ENCODE results near the gene DISP2.

Gene DISP2, protein sequence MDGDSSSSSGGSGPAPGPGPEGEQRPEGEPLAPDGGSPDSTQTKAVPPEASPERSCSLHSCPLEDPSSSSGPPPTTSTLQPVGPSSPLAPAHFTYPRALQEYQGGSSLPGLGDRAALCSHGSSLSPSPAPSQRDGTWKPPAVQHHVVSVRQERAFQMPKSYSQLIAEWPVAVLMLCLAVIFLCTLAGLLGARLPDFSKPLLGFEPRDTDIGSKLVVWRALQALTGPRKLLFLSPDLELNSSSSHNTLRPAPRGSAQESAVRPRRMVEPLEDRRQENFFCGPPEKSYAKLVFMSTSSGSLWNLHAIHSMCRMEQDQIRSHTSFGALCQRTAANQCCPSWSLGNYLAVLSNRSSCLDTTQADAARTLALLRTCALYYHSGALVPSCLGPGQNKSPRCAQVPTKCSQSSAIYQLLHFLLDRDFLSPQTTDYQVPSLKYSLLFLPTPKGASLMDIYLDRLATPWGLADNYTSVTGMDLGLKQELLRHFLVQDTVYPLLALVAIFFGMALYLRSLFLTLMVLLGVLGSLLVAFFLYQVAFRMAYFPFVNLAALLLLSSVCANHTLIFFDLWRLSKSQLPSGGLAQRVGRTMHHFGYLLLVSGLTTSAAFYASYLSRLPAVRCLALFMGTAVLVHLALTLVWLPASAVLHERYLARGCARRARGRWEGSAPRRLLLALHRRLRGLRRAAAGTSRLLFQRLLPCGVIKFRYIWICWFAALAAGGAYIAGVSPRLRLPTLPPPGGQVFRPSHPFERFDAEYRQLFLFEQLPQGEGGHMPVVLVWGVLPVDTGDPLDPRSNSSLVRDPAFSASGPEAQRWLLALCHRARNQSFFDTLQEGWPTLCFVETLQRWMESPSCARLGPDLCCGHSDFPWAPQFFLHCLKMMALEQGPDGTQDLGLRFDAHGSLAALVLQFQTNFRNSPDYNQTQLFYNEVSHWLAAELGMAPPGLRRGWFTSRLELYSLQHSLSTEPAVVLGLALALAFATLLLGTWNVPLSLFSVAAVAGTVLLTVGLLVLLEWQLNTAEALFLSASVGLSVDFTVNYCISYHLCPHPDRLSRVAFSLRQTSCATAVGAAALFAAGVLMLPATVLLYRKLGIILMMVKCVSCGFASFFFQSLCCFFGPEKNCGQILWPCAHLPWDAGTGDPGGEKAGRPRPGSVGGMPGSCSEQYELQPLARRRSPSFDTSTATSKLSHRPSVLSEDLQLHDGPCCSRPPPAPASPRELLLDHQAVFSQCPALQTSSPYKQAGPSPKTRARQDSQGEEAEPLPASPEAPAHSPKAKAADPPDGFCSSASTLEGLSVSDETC (N-terminal part only)

DNA sequence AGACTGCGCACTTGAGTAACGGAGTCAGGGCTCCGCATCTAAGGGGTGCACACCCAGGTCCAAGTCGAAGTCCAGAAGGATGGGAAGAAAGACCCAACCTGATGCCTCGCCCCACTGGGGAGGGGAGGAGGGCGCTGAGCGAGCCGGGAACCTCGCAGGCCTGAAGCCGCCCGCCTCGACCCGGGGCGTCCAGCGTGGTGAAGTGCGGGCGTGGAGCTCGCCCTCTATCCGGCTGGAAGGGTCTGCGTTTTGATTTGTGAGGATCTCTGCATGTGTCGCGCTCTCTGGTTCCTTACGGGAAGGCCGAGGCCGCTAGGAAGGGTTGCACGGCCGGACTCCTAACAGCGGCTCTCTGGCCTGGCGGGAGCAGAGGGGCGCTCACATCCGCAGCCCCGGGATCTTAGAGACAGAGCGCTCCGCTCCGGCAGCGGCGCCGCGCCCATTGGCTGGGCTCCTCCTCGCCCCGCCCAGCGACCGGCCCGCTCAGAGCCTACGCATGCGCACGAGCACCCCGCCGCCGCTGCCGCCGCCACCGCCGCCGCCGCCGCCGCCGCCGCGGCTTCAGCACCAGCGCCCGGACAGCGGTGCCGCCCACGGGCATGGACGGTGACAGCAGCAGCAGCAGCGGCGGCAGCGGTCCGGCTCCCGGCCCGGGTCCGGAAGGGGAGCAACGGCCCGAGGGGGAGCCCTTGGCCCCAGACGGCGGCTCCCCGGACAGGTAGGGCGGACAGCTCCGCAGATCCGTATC, at the start of gene DISP2:
Gene DISP2, plus strand, starts transcription at position 497 of the 748 bp plus-strand sequence. Its CDS starts 103 bp downstream, at position 600.
- peak; percentile 91 for DNase-seq

DNA sequence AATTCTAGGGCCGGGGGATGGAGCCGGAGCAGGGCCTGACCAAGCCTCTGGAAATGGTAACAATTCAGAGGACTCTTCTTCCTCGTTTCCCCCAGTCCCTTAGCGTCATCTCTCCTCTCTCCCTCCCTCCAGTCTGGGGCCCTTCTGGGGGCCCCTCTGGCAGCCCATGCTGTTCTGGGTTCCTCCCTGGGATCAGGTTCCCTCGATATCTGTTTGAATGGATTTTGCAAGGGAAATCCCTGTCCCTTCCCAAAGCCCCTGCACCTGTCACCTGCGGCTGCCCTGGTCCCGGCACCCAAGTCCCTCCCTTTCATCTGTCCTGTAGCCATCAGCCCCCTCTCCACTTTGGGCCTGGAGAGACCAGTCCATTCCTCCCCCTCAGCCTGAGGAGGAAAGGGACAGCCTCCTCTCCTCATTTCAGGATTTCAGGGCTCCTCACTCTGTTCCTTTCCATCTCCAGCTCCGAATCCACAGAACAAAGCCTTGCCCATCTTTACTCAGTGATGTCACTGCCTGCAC, 48.6 kb upstream of the DISP2 start:
- no peak for DNase-seq

- DNase-seq, result peak; percentile 69
These were observed 47.7 kb upstream of the DISP2 start for GRCh38 chr15:40310001-40310959.

DNA sequence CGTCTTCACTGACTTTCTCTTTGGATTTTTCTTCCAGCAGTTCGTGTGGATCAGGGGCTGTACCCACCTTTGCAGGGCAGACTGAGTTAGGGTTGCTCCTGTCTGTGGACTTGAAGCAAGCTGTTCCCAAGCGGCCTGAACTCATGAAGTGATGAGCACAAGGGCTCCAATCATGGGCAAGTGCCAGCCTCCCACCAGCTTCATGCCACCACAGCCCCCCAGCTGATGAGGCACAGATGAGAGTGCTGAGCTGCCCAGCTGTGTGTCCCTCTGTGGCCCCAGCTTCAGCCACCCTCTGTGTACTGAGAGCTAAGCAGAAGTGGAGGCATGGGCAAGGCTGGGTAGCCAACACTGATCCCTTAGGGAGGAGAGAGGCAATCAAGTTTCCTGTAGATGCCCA, 47.0 kb upstream of the DISP2 start:
- DNase-seq, result no peak

DNA sequence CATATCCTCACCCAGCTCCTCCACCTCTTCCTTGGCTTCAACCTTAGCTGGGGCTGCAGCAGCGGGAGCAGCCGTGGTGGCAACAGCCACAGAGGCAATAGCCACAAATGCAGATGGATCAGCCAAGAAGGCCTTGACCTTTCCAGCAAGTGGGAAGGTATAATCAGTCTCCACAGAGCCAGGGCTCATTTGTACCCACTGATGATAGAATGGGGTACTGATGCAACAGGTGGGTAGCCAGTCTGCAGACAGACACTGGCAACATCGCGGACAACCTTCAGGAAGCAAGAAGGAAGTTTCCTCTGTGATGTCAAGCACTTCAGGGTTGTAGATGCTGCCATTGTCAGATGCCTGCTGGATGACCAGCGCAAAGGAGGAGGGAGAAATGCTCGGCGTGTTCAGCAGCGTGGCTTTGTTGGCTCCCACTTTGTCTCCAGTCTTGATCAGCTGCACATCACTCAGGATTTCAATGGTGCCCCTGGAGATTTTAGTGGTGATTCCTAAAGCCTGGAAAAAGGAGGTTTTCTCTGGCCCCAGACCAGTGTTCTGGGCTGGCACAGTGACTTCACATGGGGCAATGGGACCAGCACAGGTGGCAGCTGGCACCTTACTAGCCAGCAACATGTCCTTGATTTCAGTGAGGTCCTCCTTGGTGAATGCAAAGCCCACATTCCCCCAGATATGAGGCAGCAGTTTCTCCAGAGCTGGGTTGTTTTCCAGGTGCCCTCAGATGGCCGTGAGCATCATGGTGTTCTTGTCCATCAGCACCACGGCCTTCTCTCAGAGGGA, 45.5 kb upstream of the DISP2 start:
- DNase-seq, result no peak

DNA sequence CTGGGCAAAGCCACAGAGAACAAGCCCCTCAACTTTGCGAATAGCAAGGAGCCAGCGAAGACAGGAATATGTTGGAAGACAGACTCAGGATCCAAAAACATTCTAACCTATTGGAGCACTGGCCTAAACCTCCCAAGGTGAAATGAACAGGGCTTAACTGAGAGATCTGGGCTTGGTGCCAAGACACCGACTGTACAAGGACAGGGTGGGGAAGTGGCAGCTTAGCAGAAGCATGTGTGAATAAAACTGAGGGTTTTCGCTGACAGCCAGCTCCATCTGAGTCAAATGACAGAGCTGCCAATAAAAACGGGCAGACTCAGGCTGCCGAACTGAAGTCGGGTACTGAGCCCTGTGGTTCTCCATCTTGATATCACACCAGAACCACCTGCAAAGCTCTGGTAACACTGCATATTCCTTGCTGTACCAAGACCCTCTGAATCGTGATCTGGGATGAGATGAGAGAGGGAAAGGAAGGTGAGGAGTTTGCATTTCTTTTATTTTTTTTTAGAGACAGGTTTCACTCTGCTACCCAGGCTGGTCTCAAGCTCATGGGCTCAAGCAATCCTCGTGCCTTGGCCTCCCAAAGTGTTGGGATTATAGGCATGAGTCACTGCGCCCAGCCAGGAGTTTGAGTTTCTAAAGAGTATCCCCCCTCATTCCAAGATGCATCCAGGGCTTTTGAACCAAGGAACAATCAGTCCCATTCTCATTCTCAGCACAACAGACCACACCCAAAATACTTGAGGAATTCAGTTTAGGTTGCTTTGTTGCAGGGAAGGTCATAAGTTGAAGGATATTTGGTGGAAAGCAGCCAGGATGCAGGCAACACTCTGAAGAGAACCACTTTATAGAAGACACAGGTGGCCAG, 44.3 kb upstream of the DISP2 start:
- peak; percentile 68 for DNase-seq

- DNase-seq, result no peak
These were observed 43.2 kb upstream of the DISP2 start for GRCh38 chr15:40314723-40315276.

- no peak for DNase-seq
These were observed 41.1 kb upstream of the DISP2 start for GRCh38 chr15:40316931-40317330.

GRCh38 chr15:40317580-40317979, 40.4 kb upstream of the DISP2 start:
- DNase-seq, result no peak

DNA sequence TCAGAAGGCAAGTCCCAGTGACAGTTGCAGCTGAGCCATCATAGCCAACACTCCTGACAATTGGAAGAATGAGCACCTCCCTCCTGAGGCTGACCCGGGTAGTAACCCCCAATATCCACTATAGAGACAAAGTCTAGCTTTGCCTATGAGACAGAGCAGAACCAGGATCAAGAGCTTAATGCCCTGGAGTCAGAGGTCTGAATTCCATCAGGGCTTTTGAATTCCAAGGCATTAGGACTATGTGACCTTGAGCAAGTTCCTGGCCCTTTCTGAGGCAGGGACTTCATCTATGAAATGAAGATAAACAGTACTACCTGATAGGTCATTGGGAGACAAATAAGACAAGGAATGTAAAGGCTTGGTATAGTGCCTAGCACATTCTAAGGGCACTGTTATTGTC, 37.6 kb upstream of the DISP2 start:
- no peak for DNase-seq

DNA sequence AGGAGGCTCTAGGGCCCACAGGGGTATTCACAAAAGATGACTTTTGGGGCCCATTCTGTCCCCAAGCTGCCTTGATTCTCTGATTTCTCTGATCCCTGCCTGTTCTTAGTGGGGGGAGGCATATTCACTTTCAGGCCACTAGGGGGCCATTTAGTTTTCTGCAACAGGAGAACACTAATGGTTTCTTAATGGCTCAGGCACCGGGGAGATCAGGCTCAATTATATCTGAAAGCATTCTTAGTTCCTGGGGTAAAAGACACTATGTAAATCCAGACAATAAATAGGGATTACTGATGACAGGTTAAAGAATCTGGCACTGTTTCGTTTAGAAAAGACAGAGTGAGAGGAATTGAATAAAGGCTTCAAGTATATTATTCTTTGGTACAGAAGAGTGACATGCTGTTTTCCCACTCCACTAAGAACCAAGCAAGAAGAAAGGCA, 37.1 kb upstream of the DISP2 start:
- peak; percentile 80 for DNase-seq

- DNase-seq, result no peak
These were observed 35.3 kb upstream of the DISP2 start for GRCh38 chr15:40322531-40323238.

- peak; percentile 92 for DNase-seq
These were observed 34.6 kb upstream of the DISP2 start, which contains the start of gene INAFM2 for GRCh38 chr15:40323239-40323952. Gene INAFM2, plus strand, starts transcription at chr15:40323692. Its CDS starts 364 bp downstream, at chr15:40324056.

- DNase-seq, result peak; percentile 27
These were observed 33.8 kb upstream of the DISP2 start for GRCh38 chr15:40323953-40324937.

- DNase-seq, result no peak
These were observed 32.8 kb upstream of the DISP2 start for GRCh38 chr15:40325188-40325587.

GRCh38 chr15:40325700-40326099, 32.3 kb upstream of the DISP2 start:
- DNase-seq, result no peak

Data from CD4-positive, alpha-beta T cell treated with Interleukin-21 for 1 hour (primary cell).